Fibroblast of mammary gland (primary cell): ENCODE measurements around the gene PALS1.

Source experiments
- DNase-seq: peaks from one replicate; pipeline ENCODE4 v3.0.0-alpha.2; 2010; ENCODE audit warnings: low read depth
- H3K4me3 ChIP-seq: 2 replicates; pipeline ENCODE4 v1.5.1; 2011; ENCODE audit warnings: low read depth, mild to moderate bottlenecking, low read length, moderate library complexity; ENCODE audit not compliant: control insufficient read depth
- TF ChIP-seq, protein P1 (sequence below): conservative IDR thresholded peaks from 2 replicates; pipeline ENCODE4 v1.5.1; 2011; ENCODE audit warnings: low read depth, low read length, inconsistent platforms; ENCODE audit not compliant: control insufficient read depth, insufficient read depth

PALS1 gene

DNA sequence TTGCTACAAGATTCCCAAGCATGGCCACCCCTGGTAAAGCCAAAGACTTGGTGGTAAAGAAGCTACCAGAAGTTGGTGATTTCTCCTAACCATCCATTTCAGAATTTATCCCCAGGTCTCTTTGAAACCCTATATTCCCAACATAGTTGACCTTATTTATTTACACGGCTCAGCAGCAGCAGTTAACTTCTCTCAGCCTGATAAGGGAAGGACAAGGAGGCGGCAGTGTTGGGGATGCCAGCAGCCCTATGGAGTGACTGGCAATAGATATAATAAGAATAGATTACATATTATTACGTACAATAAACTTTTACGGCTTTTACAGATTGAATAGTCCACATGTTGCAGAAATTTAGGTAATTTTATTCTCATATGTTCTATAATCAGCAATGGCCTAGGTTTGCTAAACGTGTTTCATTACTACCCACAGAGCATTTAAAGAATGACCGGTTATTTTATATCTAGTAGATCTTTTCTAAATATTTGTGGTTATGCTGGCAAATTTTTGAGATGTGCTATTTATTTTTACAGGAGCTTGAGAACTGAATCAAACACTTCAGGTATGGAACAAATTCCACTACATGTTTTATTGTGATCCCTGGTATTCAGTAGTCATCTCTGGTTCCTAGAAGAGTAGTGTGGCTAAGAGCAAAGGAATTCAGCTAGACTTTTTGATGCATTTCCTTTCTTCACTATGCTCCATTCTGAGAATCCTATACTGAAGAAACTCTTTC, 19.8 kb upstream of the PALS1 start:
- H3K4me3 ChIP-seq: no peak overlapping the region
- TF ChIP-seq, protein P1, sequence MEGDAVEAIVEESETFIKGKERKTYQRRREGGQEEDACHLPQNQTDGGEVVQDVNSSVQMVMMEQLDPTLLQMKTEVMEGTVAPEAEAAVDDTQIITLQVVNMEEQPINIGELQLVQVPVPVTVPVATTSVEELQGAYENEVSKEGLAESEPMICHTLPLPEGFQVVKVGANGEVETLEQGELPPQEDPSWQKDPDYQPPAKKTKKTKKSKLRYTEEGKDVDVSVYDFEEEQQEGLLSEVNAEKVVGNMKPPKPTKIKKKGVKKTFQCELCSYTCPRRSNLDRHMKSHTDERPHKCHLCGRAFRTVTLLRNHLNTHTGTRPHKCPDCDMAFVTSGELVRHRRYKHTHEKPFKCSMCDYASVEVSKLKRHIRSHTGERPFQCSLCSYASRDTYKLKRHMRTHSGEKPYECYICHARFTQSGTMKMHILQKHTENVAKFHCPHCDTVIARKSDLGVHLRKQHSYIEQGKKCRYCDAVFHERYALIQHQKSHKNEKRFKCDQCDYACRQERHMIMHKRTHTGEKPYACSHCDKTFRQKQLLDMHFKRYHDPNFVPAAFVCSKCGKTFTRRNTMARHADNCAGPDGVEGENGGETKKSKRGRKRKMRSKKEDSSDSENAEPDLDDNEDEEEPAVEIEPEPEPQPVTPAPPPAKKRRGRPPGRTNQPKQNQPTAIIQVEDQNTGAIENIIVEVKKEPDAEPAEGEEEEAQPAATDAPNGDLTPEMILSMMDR: no peak
- DNase-seq: peak; percentile 18

DNA sequence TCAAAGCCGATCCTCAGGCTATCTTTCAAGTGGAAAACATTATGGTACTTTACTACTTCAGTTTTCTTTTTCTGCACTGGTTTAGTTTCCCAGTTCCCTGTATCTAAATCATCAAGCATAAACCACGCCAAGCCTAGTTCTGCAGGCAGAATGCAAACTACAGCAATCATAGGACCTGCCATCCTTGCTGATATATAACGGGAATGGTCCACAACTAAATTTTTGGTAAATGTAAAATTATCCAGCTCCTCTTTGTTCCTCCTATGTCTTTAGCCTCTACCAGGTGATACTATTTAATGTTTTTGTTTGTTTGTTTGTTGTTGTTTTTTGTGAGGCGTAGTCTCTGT, 19.3 kb upstream of the PALS1 start:
- DNase-seq: no peak
- H3K4me3 ChIP-seq: no peak overlapping the region
- TF ChIP-seq, protein P1: no peak

DNA sequence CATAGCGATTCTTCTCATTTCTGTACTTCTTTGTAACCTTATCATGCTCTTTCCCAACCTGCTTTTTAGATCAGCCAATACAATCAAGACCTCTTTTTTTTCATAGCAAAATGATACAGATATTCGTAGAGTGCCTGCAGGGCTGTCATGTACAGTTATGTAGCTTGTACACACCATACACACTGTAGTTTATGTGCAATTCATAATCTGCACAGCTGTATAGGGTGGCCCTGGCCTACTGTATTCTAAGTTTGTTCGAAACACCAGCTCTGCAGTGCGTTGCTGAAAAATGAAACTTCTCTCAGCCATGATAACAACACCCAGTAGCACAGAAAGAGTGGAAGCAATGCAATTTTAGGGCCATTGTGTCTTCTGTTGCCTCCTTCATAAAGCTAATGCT, 15.7 kb upstream of the PALS1 start:
- TF ChIP-seq, protein P1: no peak
- no peak for DNase-seq
- H3K4me3 ChIP-seq: no peak overlapping the region

DNA sequence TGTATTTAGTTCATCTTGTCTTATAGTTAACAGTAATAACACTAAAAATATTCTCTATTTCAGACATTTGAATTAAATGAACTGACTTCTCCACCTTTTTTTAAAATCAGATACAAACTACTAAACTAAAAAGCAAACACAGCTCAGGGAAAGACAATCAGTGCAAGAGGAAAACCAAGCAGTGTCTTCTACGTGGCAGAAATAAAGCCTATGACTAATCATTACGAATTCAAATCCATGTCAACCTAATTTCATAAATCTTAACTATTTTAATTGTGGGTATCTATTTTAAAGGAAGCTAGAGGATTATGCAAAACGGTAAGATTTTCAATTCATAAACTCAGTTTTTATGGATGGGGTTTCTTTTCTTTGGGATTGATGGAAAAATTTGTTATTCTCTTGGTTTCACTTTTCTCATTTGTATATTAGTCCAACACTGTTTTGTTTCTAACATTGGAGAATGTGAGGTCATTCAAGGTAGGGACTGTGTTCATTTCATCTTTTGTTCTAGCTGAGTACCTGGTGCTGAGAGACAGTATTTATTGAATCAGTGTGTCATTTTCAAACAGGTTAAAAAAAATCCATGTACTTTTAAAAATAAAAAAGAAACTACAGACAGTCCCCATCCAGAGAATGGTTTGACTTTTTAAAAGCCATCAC, 12.8 kb upstream of the PALS1 start:
- TF ChIP-seq, protein P1: no peak
- H3K4me3 ChIP-seq: no peak overlapping the region
- DNase-seq: peak; percentile 69

- TF ChIP-seq, protein P1: no peak
- DNase-seq: no peak
- H3K4me3 ChIP-seq: no peak overlapping the region
Observed at GRCh38 chr14:67232066-67232465, 9.2 kb upstream of the PALS1 start.

GRCh38 chr14:67232621-67233020, 8.6 kb upstream of the PALS1 start:
- TF ChIP-seq, protein P1: no peak
- DNase-seq: no peak
- H3K4me3 ChIP-seq: no peak overlapping the region
